NCI-H69 (cell line): ENCODE data around the gene TPD52L1.

Experiments used
- DNase-seq: peaks from one replicate; lab custom pipeline; 2025; lab: John Stamatoyannopoulos, UW

Gene TPD52L1

GRCh38 chr6:125208625-125209249 is 55.2 kb downstream of the TPD52L1 start:
- no peak for DNase-seq

DNA sequence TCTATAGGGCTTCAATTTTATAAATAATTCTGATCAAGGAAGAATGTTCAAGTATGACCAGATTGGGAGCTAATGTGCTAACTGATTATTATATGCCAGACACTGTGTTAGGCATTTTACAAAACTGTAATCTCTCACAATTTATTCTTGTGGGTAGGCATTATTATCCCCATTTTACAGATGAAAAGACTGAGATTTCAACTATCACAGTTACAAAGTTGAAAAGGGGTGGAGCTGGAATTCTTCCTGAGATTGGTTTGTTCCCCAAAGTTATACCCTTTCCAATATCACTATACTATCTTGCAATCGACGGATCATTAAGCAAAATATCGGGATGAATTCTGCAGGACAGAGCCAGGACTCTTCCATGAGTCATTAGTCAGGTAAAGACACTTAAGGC is 57.1 kb downstream of the TPD52L1 start:
- no peak for DNase-seq

- no peak for DNase-seq
Measured at GRCh38 chr6:125211352-125211751, 57.8 kb downstream of the TPD52L1 start.

DNA sequence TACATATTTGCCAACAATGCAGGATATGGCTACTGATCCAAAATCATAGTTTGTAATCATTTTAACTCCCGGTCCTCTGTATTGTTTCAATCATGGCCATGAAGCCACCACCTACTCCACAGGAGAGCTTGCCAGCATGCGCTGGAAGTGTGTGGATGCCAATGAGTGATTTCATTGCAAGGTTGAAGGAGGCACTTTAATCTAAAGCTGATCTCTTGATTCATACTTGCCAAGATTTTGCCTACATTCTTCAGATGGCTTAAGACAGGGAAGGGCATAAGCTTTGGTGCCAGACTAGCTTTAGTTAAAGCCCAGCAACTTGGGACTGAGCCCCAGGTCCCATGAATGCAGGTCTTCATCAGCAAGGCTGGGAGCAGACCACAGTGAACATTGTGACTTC is 58.8 kb downstream of the TPD52L1 start:
- no peak for DNase-seq

GRCh38 chr6:125213939-125214338 is 60.4 kb downstream of the TPD52L1 start:
- DNase-seq, result peak; percentile 33

- DNase-seq, result no peak
Measured at GRCh38 chr6:125215252-125215819, 61.8 kb downstream of the TPD52L1 start.

GRCh38 chr6:125216015-125216414 is 62.4 kb downstream of the TPD52L1 start:
- DNase-seq, result no peak

DNA sequence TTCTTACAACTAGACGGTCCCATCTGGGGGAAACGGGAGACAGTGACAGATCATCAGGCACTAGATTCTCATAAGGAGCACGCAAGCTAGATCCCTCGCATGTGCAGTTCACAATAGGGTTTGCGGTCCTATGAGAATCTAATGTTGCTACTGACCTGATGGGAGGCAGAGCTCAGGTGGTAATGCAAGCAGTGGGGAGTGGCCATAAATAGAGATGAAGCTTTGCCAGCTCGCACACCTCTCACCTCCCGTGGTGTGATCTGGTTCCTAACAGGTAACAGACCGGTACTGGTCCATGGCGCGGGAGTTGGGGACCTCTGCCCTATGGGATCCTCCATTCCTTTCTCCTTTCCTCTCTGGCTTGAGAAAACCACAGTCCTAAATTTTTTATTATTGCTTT is 63.8 kb downstream of the TPD52L1 start:
- DNase-seq, result no peak

GRCh38 chr6:125217992-125218391 is 64.4 kb downstream of the TPD52L1 start:
- DNase-seq, result no peak

DNA sequence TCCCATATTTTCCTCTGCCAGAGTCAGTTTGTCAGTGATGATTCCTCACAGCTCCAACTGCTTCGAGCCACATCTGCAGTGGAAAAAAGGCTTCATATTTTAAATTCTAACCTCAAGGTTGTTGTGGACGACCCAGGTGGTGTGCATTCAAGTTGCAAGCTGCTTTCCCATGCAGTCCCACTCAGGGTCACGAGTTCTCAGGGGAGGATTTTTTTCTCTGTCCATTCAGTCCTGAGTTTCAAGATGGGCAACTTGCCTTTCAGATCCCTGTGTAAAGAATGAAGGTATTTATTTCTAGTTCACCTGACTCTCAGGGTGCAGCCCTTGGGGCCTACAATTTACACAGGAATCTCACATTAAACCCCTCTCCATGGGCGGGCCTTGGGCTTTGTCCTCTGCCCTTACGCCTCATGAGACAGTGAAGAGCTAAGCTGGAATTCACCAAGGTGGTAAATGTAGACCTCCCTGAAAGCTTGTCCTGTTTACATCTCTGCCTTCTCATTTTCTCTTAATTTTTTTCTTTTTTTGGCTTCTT is 65.9 kb downstream of the TPD52L1 start:
- no peak for DNase-seq

- DNase-seq, result no peak
Measured at GRCh38 chr6:125220712-125221111, 67.1 kb downstream of the TPD52L1 start.

DNA sequence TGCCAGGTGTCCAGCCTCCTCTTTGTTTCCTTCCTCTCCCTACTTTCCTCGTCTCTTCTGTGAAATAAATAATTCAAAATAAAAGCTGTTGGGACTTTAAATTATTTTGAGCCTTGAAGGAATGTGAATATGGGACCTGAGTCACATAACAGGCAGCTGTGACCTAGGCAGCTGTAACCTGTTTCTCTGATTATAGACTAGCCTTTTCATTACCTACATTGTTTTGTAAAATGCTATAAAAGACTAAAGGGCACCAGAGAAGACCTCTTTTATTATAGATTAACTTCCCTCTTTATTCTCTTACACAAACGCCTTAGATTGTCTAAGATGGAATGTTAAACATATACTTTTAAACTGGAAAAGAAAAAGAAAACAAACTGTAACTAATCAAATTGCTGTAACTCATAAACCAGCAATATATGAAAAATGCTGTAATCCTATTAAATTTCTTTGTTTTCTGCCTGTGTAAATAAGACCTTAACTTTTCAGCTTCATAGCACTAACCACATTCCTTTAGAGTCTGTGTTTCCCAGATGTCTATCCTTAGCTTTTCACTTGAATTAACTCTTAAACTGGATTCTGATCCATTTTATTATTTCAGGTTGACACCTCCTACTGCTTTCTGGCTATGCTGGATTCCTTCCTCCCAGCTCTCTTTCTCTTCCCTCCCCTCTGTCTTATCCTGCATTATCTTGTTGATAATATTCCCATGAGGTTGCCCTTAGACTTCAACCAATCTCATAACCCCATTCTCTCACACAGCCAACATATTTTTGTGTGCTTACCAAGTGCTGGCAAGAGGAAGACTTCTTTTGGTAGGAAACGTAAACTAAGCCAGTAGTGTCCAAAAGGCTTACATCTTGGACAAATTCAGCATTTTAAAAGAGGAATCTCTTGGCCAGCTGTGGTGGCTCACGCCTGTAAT is 69.2 kb downstream of the TPD52L1 start:
- no peak for DNase-seq

GRCh38 chr6:125224231-125224861 is 70.8 kb downstream of the TPD52L1 start:
- DNase-seq, result no peak

GRCh38 chr6:125227244-125227643 is 73.7 kb downstream of the TPD52L1 start:
- DNase-seq, result no peak

DNA sequence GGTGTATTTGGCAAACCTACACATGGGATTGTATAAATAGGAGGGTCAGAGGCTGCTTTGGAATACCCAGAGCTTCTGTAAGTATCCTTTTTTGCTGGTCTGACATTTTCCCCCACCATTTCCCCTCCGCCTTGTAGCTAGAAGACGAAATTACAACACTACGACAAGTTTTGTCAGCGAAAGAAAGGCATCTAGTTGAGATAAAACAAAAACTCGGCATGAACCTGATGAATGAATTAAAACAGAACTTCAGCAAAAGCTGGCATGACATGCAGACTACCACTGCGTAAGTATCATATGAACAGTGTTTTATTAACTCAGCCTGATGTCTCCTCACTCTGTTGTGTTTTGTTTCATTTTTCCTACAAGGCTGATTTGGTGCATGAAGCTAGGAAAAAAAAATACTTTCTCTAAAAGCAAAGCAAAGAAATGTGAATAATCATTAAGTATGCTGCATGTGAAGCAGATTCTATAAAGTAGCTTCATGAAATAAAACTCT is 75.5 kb downstream of the TPD52L1 start:
- no peak for DNase-seq

DNA sequence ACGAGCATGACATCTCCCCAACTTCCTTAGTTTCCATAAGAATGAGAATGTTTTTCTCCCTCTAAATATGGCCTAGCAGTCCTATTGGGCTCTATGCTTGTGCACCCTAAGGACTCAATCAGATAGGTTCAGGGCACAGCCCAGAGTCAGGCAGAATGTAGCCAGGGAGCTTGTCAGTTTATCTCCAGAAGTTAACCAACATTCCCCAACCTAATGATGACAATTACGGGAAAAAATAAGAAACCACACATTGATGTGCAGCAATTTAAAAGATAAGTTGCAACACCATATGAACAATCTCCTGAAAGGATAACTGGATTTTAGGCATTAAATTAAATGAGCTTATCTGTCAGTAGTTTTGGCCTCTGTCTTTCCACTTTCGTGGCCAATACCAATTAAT is 77.1 kb downstream of the TPD52L1 start:
- no peak for DNase-seq

DNA sequence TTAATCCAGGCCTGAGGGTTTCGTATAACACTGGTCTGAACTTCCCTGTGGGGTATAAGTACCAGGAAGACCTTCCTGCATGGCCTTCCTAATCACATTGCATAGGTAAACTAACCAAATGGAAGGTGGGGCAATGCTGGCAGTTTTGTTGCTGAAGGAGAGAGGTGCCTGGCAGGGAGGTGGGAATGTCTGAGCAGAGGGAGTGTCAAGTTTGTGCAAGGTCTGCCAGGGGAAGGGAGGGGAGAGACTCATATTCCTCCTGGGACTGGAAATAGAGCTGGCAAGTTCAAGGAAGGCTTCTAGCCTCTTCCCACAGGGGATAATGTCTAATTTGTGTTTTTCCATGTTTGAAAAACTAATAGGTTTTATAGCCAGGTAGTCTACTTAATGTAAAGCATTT is 77.6 kb downstream of the TPD52L1 start:
- DNase-seq, result peak; percentile 85

GRCh38 chr6:125231574-125232343 is 78.2 kb downstream of the TPD52L1 start:
- DNase-seq, result no peak

DNA sequence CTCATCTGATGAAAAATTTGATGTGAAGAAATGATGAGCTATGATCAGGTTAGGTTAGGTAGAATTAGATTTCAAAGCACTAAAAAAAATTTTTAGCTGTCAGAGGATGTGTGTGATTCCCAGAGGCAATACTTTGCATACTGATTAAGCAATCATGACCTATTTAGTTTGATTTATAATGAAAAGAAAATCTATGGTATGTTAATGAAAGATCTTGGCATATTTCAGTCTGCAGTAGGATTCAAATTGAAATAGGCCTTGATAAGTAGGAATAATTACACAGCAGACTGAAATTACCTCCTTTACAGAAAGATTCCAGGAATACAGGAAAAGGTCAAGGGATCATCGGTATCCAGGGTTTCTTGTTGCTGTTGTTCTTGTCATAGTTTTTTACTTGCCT is 78.9 kb downstream of the TPD52L1 start:
- DNase-seq, result no peak

DNA sequence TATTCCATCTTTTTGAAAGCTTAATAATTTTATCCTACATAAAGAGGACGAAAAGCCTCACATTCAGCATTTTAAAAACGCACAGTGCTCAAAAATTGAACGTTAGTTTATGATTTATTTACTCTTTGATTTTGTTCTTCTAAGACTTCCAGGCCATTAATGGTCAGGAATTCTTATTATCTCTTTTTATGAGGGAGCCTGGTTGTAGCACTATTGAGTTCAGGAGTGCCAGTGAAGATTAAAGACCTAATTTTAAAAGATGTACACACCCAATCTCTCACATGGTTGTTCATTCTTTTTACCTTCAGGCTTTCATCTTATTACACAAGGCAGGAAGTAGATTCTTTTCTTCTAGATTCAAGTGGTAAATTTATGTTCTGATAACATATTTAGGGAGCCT is 79.6 kb downstream of the TPD52L1 start:
- no peak for DNase-seq

DNA sequence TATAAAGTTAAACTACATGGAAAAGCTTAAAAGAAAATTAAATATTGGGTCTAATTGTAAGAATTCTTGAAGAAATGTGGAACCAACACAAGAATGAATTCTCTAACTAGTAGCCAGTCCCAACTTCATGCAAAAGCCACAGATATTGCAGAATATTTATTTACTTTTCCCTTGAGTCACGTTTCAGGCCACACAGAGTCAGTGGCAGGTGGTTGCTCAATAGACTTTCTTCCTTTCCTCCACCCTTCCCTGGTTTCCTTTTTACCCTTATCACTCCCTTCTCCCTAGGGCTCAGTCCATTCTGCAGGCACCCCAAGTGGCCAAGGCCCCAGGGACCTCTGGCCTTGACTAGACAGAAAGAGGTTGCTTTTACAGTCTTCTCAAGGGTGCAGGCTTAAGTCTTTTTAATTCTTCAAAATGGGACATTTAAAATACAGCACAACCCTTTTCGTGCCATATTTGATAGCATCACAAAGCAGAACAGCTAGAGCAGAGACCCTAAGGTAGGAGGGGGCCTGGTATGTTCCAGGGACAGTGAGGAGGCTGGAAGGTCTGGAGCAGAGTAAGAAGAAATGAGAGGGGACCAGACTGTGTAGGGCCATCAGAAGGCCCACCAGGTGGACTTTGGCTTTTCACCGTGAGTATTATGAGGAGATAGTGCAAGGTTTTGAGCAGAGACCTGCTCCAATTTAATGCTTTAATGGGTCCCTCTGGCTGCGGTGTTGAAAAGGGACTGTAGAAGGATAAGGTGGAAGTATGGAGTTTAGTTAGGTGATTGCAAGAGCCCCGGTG is 83.2 kb downstream of the TPD52L1 start:
- peak; percentile 31 for DNase-seq
